KMS-11 (cell line): Measurements from ENCODE around the gene LANCL2.

Experiments
- H2AFZ ChIP-seq: fragments of 200-600 bp; sonication (generic); 2 replicates; pipeline ENCODE4 v1.6.1; 2016; ENCODE audit warnings: antibody characterized with exemption, mixed run types, low read depth
- H3K27ac ChIP-seq: fragments of 200-600 bp; sonication (generic); 2 replicates; pipeline ENCODE4 v1.6.1; 2016; ENCODE audit warnings: mild to moderate bottlenecking, mixed run types
- H3K27me3 ChIP-seq: fragments of 200-600 bp; sonication (generic); 2 replicates; pipeline ENCODE4 v1.6.1; 2017; ENCODE audit warnings: mild to moderate bottlenecking, low read depth, mixed run types, moderate library complexity; ENCODE audit not compliant: insufficient read depth
- H3K36me3 ChIP-seq: fragments of 200-600 bp; sonication (generic); 2 replicates; pipeline ENCODE4 v1.6.1; 2017; ENCODE audit warnings: mild to moderate bottlenecking, mixed run types; ENCODE audit not compliant: insufficient read depth
- H3K4me1 ChIP-seq: fragments of 200-600 bp; sonication (generic); 2 replicates; pipeline ENCODE4 v1.6.1; 2016; ENCODE audit warnings: mild to moderate bottlenecking, low read depth, mixed run types; ENCODE audit not compliant: poor library complexity, severe bottlenecking
- H3K4me2 ChIP-seq: fragments of 200-600 bp; sonication (generic); 2 replicates; pipeline ENCODE4 v1.7.0; 2016; ENCODE audit warnings: mild to moderate bottlenecking, mixed run types
- H3K4me3 ChIP-seq: fragments of 200-600 bp; sonication (generic); IDR thresholded peaks from 2 replicates; pipeline ENCODE4 v1.6.1; 2017; ENCODE audit warnings: low read depth, low read length, mixed read lengths; ENCODE audit not compliant: insufficient read depth
- H3K79me2 ChIP-seq: fragments of 200-600 bp; sonication (generic); 2 replicates; pipeline ENCODE4 v1.6.1; 2016; ENCODE audit warnings: low read depth, mixed run types; ENCODE audit not compliant: insufficient read depth
- H3K9ac ChIP-seq: fragments of 200-600 bp; sonication (generic); 2 replicates; pipeline ENCODE4 v1.6.1; 2016; ENCODE audit warnings: mild to moderate bottlenecking, mixed run types
- H4K20me1 ChIP-seq: fragments of 200-600 bp; sonication (generic); 2 replicates; pipeline ENCODE4 v1.6.1; 2016; ENCODE audit warnings: mild to moderate bottlenecking, mixed run types; ENCODE audit not compliant: insufficient read depth
- TF ChIP-seq, protein P1 (sequence below): fragments of 200-600 bp; sonication (generic); conservative IDR thresholded peaks from 2 replicates; pipeline ENCODE4 v1.6.1; 2017; ENCODE audit warnings: low read depth, mild to moderate bottlenecking, antibody characterized with exemption, low read length, moderate library complexity, mixed read lengths

The LANCL2 gene

DNA sequence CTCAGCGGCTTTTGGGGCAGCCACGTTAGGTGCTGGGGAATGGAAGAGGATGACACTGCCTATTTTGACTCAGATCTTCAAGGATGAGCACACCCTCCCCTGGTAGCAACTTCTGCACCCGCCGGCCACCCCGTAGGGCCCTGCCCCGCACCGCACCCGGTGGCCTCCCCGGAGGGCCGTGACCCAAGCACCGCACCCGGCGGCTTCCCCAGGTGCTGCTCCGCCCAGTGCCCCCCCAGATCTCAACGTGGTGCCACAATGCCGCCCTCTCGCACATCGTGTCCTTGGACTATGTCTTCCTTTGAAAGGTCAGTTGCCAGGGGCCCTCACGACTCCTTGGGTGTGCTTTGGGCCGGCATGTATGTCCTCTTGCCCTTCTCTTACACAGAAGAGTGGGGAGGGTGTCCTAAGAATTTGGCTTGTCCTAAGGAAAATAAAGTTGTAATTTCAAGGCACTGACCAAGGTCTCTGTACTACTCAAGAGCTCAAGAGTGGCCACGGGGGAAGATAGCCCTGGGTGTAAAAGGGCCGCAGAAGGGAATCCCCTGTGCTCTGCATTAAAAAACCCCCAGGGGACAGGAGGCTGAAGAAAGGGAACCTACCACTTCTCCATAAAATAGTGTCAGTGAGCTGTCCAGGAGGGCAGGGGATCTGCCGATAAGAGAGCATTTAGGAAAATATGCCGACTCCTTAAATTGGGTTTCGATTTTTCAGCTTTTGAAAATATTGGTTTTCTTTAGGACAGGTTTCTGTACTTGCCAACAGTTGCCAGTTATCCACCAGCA lies 1.6 kb upstream of the LANCL2 start:
- Histone ChIP-seq H3K27ac (no peak overlapping the region), H4K20me1 (no peaks in the 10 kb centered on the region), H3K27me3 (no peaks in the 10 kb centered on the region), H2AFZ (no peak overlapping the region), H3K4me3 (no peak overlapping the region), H3K4me1 (peaks cover 20% of the 10 kb centered on the region), H3K4me2 (no peak overlapping the region), H3K79me2 (0 out of 2 replicates have a peak, but pooled peaks cover 16% of the 10 kb centered on the region), H3K36me3 (no peaks in the 10 kb centered on the region), H3K9ac (no peak overlapping the region)
- TF ChIP-seq, protein P1, sequence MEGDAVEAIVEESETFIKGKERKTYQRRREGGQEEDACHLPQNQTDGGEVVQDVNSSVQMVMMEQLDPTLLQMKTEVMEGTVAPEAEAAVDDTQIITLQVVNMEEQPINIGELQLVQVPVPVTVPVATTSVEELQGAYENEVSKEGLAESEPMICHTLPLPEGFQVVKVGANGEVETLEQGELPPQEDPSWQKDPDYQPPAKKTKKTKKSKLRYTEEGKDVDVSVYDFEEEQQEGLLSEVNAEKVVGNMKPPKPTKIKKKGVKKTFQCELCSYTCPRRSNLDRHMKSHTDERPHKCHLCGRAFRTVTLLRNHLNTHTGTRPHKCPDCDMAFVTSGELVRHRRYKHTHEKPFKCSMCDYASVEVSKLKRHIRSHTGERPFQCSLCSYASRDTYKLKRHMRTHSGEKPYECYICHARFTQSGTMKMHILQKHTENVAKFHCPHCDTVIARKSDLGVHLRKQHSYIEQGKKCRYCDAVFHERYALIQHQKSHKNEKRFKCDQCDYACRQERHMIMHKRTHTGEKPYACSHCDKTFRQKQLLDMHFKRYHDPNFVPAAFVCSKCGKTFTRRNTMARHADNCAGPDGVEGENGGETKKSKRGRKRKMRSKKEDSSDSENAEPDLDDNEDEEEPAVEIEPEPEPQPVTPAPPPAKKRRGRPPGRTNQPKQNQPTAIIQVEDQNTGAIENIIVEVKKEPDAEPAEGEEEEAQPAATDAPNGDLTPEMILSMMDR: no peak

DNA sequence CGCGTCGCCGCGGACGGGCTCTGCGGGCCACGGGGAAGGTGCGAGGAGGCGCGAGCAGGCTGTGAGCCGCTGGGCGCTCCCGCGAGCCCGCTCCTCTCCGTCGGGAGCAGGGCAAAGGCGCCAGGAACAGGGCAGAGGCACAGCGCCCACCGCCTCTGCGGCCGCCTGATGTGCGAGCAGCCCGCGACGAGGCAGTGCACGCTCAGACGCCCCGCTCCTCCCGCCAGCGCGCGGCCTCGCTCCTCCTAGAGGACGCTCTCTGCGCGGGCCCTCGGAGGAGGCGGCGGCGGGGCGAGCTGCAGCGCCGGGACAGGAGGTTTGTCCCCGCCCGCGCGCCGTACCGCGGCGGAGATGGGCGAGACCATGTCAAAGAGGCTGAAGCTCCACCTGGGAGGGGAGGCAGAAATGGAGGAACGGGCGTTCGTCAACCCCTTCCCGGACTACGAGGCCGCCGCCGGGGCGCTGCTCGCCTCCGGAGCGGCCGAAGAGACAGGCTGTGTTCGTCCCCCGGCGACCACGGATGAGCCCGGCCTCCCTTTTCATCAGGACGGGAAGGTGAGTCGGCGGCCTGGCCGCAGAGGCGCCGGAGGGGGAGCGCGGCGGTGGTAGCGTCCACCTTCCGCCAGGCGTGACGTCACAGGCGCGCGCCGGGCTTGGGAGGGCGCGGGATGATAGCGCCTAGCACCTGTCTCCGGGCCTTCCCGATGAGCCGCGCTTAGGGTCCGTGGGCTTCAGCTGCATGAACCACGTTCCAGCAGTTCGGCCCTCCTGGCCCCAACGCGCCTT lies 731 bp downstream of the LANCL2 start:
- Histone ChIP-seq H3K27ac (peak overlapping the region; percentile 94), H4K20me1 (no peaks in the 10 kb centered on the region), H3K4me1 (peaks cover 20% of the 10 kb centered on the region), H3K79me2 (peaks cover 16% of the 10 kb centered on the region; the same call in 1 of the 2 replicates), H3K27me3 (no peaks in the 10 kb centered on the region), H3K9ac (peak overlapping the region; percentile 97), H3K4me3 (no peak overlapping the region), H3K36me3 (no peaks in the 10 kb centered on the region), H3K4me2 (peak overlapping the region; percentile 77), H2AFZ (peak overlapping the region; percentile 94)
- TF ChIP-seq, protein P1: no peak

DNA sequence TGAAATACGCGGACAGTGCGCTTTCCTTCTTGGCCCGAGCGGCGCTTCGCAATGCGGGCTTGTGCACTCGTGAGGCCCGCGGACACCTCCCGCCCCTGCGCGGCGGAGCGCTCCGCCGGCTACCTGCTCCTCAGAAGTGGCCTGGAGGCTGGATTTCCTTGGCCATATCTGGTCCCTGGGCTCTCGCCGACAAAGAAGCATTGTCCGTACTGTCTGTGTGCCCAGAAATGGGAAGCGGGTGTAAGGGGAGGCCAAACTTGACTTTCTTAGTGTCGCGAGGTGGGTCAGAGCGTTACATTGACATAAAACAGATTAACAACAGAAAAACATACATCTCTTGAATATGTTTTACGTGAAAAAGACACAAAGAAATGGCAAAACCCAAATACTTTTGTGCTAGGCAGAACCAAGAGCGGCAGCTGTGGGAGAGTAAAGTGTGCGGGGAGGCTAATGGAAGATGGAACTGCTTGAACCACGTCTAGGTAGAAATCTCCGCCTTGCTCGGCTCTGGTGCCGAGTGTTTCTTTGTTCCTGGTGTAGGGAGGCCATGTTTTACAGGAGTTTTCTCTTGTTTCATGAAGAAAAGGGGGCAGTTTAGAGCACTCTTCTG lies 1.4 kb downstream of the LANCL2 start:
- Histone ChIP-seq H4K20me1 (no peaks in the 10 kb centered on the region), H3K9ac (peak overlapping the region; percentile 97), H3K4me1 (peaks cover 20% of the 10 kb centered on the region), H3K27ac (peak overlapping the region; percentile 94), H3K4me3 (no peak overlapping the region), H3K79me2 (peaks cover 16% of the 10 kb centered on the region; the same call in 1 of the 2 replicates), H3K27me3 (no peaks in the 10 kb centered on the region), H3K36me3 (no peaks in the 10 kb centered on the region), H2AFZ (peak overlapping the region; percentile 94), H3K4me2 (peak overlapping the region; percentile 67)
- TF ChIP-seq, protein P1: no peak

DNA sequence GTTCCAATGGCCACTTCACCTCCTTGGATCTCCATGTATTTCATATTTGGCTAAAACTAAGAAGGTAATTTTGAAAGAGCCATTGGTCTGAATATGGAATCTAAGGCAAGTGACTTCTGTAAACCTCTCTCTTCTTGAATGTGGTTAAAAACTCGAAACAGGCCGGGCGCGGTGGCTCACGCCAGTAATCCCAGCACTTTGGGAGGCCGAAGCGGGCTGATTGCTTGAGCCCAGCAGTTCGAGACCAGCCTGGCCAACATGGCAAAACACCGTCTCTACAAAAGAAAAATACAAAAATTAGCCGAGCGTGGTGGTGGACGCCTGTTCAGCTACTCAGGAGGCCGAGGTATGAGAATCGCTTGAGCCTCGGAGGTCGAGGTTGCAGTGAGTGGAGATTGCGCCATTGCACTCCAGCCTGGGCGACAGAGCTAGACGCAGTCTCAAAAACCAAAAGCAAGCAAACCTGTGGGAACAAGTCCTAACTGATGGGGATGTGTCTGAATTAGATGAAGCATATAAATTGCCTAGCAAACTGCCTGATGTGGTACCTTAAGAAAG lies 2.2 kb downstream of the LANCL2 start:
- H3K4me2 ChIP-seq: peak overlapping the region; percentile 67
- no peak overlapping the region for H3K4me3 ChIP-seq
- H3K4me1 ChIP-seq: peaks cover 20% of the 10 kb centered on the region

More for the DNA sequence above, 2.2 kb downstream of the LANCL2 start:
- Histone ChIP-seq H4K20me1 (no peaks in the 10 kb centered on the region), H3K9ac (peak overlapping the region; percentile 97), H3K27ac (peak overlapping the region; percentile 94; the same call in 1 of the 2 replicates), H3K36me3 (no peaks in the 10 kb centered on the region), H3K79me2 (peaks cover 16% of the 10 kb centered on the region; the same call in 1 of the 2 replicates), H3K27me3 (no peaks in the 10 kb centered on the region), H2AFZ (peak overlapping the region; percentile 94; the same call in 1 of the 2 replicates)
- TF ChIP-seq, protein P1: no peak
